GM19455 (cell line): ENCODE measurements around the gene IARS1.

ENCODE experiments used
- ATAC-seq: cut with Tn5 transposase; IDR thresholded peaks from one replicate; pipeline ENCODE4 v1.9.1; 2021; ENCODE audit not compliant: unreplicated experiment

The IARS1 gene

DNA sequence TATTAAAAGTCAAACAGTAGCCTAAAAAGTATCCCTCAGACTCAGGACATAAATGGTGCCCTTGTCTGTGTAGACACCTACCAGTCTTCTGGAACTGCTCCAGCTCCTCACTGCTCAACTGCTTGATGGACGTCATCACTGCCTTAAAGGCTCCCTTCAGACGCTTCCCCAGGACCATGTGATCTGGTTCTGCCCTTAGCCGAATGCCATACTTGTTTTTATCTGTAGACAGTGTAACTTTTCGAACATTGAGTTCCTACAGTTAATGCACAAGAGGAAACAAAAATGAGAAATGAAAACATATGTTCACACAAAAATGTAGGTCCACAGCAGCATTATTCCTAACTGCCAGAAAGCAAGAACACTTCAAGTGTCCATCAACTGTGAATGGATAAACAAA lies 46.2 kb downstream of the IARS1 start:
- ATAC-seq, result no peak

DNA sequence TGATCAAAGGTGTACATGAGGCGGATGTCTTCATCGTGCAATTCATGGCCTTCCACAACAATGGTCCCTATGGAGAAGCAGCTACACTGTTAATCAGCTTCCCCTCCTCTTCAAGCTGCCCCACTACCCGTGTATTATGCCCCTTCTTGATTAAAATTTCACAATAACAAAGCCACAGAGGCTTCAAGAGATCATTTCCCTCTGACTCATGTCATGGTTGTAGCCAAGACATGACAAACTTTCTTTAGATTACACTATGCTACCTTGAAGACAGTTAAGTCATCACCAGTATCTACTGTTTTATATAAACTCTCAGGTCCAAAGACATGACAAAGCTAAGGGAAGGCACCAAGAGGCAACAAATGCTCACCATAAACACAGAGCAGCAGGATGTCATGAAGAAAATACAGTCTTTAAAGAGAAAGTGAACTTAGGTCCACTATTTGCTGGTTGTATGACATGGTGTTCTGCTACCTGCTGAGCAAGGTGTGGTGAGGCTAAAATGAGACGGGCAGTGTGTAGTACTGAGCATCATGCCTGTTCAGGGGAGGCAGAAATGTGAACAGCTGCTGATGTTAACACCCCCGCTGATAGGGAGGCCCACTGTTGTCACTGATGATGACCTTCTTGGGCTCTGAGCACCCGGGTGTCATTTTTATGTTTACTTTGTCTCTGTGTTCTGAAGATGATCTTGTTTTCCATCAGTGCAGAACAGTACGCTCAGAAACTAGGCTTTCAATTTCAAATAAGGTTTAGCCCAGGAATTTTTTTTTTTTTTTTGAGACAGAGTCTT lies 48.3 kb downstream of the IARS1 start:
- no peak for ATAC-seq
